Fibroblast of skin of abdomen (primary cell): ENCODE data around the gene DCLK1.
"Not testable (repeated sequence)": the region's sequence is repeated elsewhere in the genome, so short reads cannot be mapped to it uniquely, and the experiment has no call there.

Experiments used
- DNase-seq: peaks from one replicate; pipeline ENCODE4 v3.0.0-alpha.2; 2013

DCLK1 gene

GRCh38 chr13:36084131-36084530 is 47.1 kb downstream of the DCLK1 start:
- DNase-seq = no peak

GRCh38 chr13:36082806-36083205 is 48.4 kb downstream of the DCLK1 start:
- no peak for DNase-seq

DNA sequence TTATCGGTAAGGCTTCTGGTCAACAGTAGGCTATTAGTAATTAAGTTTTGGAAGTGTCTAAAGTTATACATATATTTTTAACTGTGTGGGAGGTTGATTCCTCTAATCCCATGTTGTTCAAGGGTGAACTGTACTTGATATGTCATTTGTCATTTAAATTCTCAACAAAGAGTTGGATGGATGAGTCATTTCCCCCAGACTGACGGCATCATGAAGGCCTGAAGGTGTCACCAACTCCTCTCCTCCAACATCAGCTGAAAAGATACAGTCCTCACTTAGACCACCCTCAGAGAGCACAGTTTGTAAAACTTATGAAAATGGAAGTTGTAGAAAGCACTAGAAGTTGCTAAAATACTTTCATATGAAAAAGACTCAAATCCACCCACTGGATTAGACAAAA is 48.8 kb downstream of the DCLK1 start:
- no peak for DNase-seq

GRCh38 chr13:36076211-36076610 is 55.0 kb downstream of the DCLK1 start:
- no peak for DNase-seq

DNA sequence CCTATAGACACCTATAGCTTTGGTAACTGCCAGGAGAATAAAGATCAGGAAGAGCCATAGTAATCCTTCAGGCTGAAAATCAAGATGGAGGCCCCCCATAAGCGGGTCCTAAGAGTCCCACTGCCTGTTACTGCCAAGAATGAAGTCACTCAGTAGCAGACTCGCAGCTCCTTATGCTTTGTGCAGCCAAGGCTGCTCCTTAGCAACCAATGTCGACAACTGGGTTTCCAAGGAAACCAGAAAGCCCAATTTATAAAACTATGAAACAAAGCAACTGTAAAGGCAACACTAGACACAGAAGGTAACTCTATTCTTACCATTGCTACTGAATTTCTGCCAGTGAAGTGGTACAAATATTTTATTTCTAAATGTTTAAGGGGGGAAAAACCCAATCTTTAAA is 56.5 kb downstream of the DCLK1 start:
- DNase-seq = no peak

GRCh38 chr13:36072152-36072935 is 58.8 kb downstream of the DCLK1 start:
- DNase-seq = no peak

DNA sequence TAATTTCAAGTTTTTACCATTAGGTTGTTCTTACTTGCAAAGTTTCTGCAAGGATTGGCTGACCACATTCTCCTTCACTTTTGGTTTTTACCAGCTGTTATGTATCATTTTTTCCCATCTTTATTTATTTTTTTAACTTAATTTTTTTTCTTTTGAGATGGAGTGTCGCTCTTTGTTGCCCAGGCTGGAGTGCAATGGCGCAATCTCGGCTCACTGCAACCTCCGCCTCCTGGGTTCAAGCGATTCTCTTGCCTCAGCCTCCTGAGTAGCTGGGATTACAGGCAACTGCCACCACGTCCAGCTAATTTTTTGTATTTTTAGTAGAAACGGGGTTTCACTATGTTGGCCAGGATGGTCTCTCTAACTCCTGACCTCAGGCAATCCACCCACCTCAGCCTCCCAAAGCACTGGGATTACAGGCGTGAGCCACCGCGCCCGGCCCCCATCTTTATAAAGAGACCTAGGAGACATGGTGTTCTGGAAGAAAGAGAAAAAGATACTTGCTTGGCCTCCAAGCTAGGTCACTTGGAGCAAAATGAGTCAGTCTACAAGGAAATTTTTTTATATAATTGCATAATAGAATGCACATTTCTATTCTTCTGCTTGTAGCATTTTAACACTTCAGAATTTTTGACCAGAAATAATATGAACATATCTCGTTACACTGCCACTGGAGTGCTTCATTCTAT is 60.5 kb downstream of the DCLK1 start:
- DNase-seq = not testable (repeated sequence)

DNA sequence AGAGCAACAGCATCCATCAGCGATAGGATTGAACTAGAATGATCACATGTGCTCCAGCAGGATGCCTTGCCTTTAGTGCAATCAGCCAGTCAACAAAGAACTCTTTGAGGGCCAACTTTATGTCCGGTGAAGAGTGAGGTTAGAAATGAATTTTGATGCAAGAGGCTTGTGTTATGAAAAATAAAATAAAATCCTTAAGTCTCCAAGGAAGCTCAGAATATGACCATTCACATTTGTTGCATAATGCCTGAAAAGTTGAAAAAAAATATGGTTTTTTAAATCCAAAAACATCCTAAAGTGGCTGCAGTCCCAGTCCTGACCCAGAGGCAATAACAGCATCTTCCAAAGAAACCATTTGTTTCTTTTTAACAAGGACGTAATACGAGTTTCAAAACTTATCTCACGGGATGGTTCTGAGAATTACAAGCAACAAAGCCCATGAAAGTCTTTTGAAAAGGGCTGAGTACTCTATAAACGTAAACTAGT is 61.3 kb downstream of the DCLK1 start:
- peak; percentile 22 for DNase-seq

DNA sequence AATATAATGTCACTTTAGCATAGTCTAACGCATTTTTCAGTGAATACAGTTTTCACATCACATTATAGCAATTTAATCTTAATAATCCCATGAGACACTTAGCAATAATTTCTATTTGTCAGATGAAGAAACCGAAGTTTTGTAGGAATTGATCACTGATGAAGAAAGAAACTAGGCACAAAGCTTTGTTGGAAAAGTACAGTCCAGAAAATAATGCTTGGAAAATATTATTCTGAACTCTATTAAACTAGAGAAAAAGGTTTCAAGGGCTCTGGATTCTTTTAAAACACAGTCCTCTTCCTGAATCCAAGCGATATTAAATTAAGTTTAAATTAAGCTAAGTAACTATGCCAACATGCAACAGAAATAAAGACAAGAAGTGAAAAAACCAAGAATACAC is 62.2 kb downstream of the DCLK1 start:
- no peak for DNase-seq

- DNase-seq = no peak
Observed at GRCh38 chr13:36068566-36068965, 62.6 kb downstream of the DCLK1 start.

DNA sequence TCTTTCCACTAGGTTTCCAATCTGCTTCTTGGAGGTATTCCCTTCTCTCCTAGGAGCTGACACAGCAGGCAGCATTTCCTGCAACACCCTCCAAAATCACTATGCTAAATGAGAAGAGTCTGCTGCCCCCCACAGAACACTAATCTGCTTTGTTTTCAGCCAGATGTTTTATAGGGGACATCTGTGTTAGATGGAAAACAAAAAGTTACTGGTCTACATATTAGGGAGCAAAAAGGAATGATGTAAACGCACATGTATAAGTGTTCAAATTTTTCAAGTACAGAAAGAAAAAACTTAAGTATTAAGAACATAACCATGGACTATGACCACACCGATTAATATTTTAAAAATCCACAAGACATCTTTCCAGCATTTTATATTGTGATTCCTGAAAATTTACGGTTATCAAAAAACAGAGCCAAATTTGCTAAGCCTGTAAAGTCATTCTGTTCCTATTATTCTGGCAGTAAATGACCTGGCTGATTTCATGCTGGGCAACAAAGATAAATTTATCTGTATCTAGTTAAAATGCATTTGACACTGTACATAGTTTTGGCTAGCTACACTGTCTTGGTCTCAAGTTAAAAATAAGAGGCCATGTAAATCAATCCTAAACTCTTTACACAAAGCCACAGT is 63.3 kb downstream of the DCLK1 start:
- DNase-seq = peak; percentile 68

GRCh38 chr13:36062249-36062648 is 68.9 kb downstream of the DCLK1 start:
- no peak for DNase-seq

DNA sequence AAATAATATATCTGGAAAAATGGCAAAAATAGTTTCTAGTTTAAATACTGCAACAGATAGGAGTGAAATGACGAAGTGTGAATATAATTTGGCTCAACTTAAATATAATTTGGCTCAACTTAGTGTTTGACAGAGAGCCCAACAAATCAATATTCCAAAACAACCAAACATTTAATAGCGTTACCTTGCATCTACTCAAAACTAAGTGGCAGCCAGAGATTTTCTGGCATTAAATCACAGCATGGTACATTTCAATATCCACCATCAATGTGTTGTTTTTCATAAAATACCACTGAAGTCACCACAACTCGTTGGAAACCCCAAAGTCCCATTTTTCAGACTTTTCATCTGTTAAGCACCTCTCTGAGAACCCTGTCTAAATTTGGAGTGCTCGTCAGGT is 69.6 kb downstream of the DCLK1 start:
- DNase-seq = no peak

GRCh38 chr13:36061054-36061453 is 70.1 kb downstream of the DCLK1 start:
- no peak for DNase-seq

DNA sequence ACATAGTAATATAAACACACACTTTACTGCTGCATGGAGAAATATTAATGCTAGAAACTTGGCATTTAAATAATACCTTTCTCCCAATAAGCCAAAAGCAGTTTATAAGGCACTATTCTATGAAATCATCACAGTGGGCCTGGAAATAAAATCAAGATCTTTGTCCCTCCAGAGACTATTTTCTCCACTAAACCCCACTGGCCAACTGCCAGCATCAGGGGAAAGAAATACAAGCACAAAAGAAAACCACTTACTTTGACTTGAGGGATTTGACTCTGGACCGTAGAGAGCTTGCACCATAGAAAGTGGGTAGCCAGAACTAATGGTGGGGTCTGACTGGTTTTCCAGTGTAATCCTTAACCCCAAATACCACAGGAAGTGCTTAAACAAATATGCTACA is 71.9 kb downstream of the DCLK1 start:
- DNase-seq = no peak

- DNase-seq = no peak
Observed at GRCh38 chr13:36058116-36058515, 73.1 kb downstream of the DCLK1 start.

DNA sequence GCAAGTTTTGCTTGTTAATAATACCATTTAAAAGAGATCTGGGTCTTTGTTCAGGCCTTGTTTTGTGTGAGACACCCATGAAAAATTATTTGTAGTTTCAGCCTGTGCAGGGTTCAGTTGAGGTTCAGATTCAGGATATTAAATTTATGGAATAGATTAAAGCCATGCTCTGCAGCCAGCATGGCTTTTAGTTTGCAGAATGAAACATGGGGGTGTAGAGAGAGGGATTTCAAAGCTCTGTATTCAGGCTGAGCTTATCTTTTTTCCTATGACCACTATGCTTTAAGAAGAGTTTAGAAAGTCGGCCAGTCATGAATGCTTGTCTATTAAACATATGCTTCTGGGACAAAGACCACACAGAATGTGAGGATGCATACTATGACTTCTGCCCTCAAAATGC is 73.6 kb downstream of the DCLK1 start:
- no peak for DNase-seq

GRCh38 chr13:36057041-36057440 is 74.1 kb downstream of the DCLK1 start:
- no peak for DNase-seq

GRCh38 chr13:36055366-36055765 is 75.8 kb downstream of the DCLK1 start:
- DNase-seq = no peak

- DNase-seq = no peak
Observed at GRCh38 chr13:36054041-36054440, 77.1 kb downstream of the DCLK1 start.

GRCh38 chr13:36051082-36051481 is 80.1 kb downstream of the DCLK1 start:
- DNase-seq = peak; percentile 39

DNA sequence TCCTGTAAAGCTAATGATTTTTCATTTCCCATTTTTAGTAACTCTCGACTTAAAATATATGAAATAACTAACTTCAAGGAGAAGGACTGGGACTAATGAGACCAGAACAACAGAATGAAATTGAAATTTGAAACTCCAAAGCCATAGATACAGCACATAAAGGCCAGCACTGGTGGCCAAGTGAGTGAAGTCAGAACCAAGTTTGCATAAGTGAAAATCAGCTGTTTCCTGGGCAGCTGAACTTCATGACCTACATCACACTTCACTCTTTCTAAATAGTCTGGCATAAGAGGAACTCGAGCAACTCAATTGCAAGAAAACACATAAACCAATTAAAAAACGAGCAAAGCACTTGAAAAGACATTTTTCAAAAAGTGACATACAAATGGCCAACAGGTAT is 84.5 kb downstream of the DCLK1 start:
- DNase-seq = no peak

GRCh38 chr13:36038785-36039555 is 92.2 kb downstream of the DCLK1 start:
- DNase-seq = peak; percentile 52
